GM12891 (cell line): ENCODE measurements around the gene TJP2.

Experiments used
- PAX5 ChIP-seq: IDR thresholded peaks from 2 replicates; pipeline ENCODE4 v1.6.1; 2011; ENCODE audit warnings: low read length, moderate library complexity, mild to moderate bottlenecking; ENCODE audit not compliant: insufficient read depth, severe bottlenecking
- POLR2A ChIP-seq: IDR thresholded peaks from 2 replicates; pipeline ENCODE4 v1.6.1; 2011; ENCODE audit warnings: low read depth, low read length, control low read depth
- POLR2AphosphoS5 ChIP-seq: IDR thresholded peaks from 2 replicates; pipeline ENCODE4 v1.6.1; 2011; ENCODE audit warnings: low read depth, low read length, control low read depth
- POU2F2 ChIP-seq: IDR thresholded peaks from 2 replicates; pipeline ENCODE4 v1.6.1; 2011; ENCODE audit warnings: low read depth, mild to moderate bottlenecking, control low read depth, low read length, moderate library complexity
- SPI1 ChIP-seq: IDR thresholded peaks from 2 replicates; pipeline ENCODE4 v1.6.1; 2011; ENCODE audit warnings: low read depth, low read length, control low read depth
- TAF1 ChIP-seq: IDR thresholded peaks from 2 replicates; pipeline ENCODE4 v1.6.1; 2011; ENCODE audit warnings: low read depth, low read length, control low read depth

- TF ChIP-seq TAF1 (no peak), POLR2A (no peak), PAX5 (no peak), POLR2AphosphoS5 (no peak), POU2F2 (no peak), SPI1 (no peak)
Observed at GRCh38 chr9:69221036-69221435, 47.0 kb downstream of the TJP2 start.
